Right lobe of liver (tissue), 6 donors: ENCODE data around the gene ZFAND3. TPM values are rescaled to one million over a fixed set of nuclear protein-coding genes. Genes with fewer than 3 reads are reported as not detected.

Experiments
- ATAC-seq, 4 donors: fragments of 200-7000 bp; cut with Tn5 transposase; one replicate each; pipeline ENCODE4 v1.9.1; 2020; ENCODE audit warnings: mild to moderate bottlenecking in 4 of 4, moderate library complexity in 4 of 4
- DNase-seq, 3 donors: peaks; one replicate each; pipeline ENCODE4 v3.0.0-alpha.2; 2020
- H3K27ac ChIP-seq, 3 donors: fragments of 200-600 bp; one replicate each; pipeline ENCODE4 v1.8.0; 2022
- H3K27me3 ChIP-seq, 2 donors: fragments of 200-600 bp; one replicate each; pipeline ENCODE4 v1.8.0; 2022
- H3K36me3 ChIP-seq, 4 donors: fragments of 200-600 bp; sonication (generic) in 1 of 4; one replicate each; pipeline versions ENCODE4 v1.5.1 to v1.8.0; 2017 to 2022; ENCODE audit warnings: control low read depth in 1 of 4
- H3K4me1 ChIP-seq, 4 donors: fragments of 200-600 bp; sonication (generic) in 1 of 4; one replicate each; pipeline versions ENCODE4 v1.5.1 to v1.8.0; 2017 to 2022; ENCODE audit warnings: control low read depth in 1 of 4
- H3K4me3 ChIP-seq, 3 donors: fragments of 200-600 bp; one replicate each; pipeline ENCODE4 v1.8.0; 2022
- H3K9me3 ChIP-seq, 4 donors: fragments of 200-600 bp; sonication (generic) in 1 of 4; one replicate each; pipeline versions ENCODE4 v1.5.1 to v1.8.0; 2017 to 2022; ENCODE audit warnings: control low read depth in 1 of 4
- POLR2A ChIP-seq: fragments of 450-650 bp; IDR thresholded peaks from one replicate; pipeline ENCODE4 v1.6.1; 2017; ENCODE audit warnings: antibody characterized with exemption, mild to moderate bottlenecking
- WGBS: methylation state at CpG from one replicate; pipeline ENCODE4 v1.1.6; 2018; ENCODE audit warnings: low coverage, low lambda C conversion rate; ENCODE audit not compliant: insufficient coverage; ENCODE audit errors: missing lambda C conversion rate; 5-methylcytosine and 5-hydroxymethylcytosine counted together
- intact Hi-C, 2 donors: fragments of 100-400 bp; cut with DNase I; formaldehyde crosslinking; loops; one replicate each; pipeline versions ENCODE4 v1.11.2 to v1.14.1; 2022
- total RNA-seq, 6 experiments: library from RNA; depleted of rRNA in 2 of 6; stranded (reverse); fragments of >200 nt in 2 of 6; fragmentation: NEBNext Ultra II Directional in 3 of 6; extraction: Animal tissue kit (Norgen Biotek cat#: 25700) in 3 of 6; gene quantifications; one replicate each; pipeline versions ENCODE4 v1.1.0 to v1.2.4, GENCODE V29; 2016 to 2023
- TF ChIP-seq, protein P1 (sequence below), 4 donors: fragments of 200-600 bp in 3 of 4; fragments of 450-650 bp in 1 of 4; IDR thresholded peaks; one replicate each; pipeline versions ENCODE4 v1.5.1 to v1.8.0; 2016 to 2022; ENCODE audit warnings: antibody characterized with exemption in 4 of 4, mild to moderate bottlenecking in 2 of 4
- donor health status: DM: no; HTN: yes; CAD: no.
- donor health status: DM: no; HTN: no; CAD: no.
- donor health status: DM: no; HTN: no; CAD: no.
- donor health status: DM: no; HTN: yes; CAD: no.
- donor health status: DM: no; HTN: yes; CAD: no.

The ZFAND3 gene
- total RNA-seq, 6 experiments from 2014 or later, result 43.1 to 66.5 (median 53.2) TPM

GRCh38 chr6:38077488-38078030 is 258.0 kb downstream of the ZFAND3 start:
- Histone ChIP-seq H3K27me3 (no peaks in the 10 kb centered on the region), H3K9me3 (no peaks in the 10 kb centered on the region), H3K4me3 (no peak overlapping the region), H3K27ac (no peak overlapping the region), H3K36me3 (peaks cover 0 to 3% (median 0%) of the 10 kb centered on the region in 4 donors), H3K4me1 (peaks cover 0 to 22% (median 9%) of the 10 kb centered on the region in 4 donors)
- TF ChIP-seq, protein P1, sequence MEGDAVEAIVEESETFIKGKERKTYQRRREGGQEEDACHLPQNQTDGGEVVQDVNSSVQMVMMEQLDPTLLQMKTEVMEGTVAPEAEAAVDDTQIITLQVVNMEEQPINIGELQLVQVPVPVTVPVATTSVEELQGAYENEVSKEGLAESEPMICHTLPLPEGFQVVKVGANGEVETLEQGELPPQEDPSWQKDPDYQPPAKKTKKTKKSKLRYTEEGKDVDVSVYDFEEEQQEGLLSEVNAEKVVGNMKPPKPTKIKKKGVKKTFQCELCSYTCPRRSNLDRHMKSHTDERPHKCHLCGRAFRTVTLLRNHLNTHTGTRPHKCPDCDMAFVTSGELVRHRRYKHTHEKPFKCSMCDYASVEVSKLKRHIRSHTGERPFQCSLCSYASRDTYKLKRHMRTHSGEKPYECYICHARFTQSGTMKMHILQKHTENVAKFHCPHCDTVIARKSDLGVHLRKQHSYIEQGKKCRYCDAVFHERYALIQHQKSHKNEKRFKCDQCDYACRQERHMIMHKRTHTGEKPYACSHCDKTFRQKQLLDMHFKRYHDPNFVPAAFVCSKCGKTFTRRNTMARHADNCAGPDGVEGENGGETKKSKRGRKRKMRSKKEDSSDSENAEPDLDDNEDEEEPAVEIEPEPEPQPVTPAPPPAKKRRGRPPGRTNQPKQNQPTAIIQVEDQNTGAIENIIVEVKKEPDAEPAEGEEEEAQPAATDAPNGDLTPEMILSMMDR (IDR thresholded peaks at IDR 0.05), result no peak
- TF ChIP-seq POLR2A, result no peak
- intact Hi-C loops, result no loop called here
- no peak for DNase-seq
- WGBS, result 67% methylated on average over 4 of the region's 4 CpGs
- ATAC-seq, result no peak

DNA sequence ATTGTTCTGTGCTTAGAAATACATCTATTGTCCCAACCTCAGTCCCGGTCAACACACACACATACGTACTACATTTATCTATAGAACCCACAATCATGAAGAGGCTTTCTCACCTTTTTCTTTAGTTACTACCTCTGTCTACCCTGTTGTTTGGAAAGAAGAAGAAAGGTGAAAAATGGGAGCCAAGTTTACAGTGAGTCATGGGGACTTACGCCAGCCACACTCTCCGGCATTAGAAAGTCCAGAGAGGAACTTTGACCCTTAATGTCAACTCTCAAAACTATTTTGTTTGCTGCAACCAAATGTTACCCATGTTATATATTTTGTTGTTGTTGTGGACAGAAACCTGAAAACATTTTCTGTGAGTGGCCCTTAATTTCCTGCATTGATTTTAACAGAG is 259.1 kb downstream of the ZFAND3 start:
- 62% methylated on average over 4 of the region's 4 CpGs for WGBS
- DNase-seq (peak in 2 of 3 donors; percentile 27 to 48), ATAC-seq (peak; percentile 87 to 89 (median 87))
- Histone ChIP-seq H3K27ac (peak overlapping the region; percentile 24 to 44 (median 33)), H3K36me3 (peaks cover 0 to 13% (median 0%) of the 10 kb centered on the region in 4 donors), H3K4me3 (no peak overlapping the region), H3K4me1 (peaks cover 0 to 22% (median 9%) of the 10 kb centered on the region in 4 donors), H3K27me3 (no peaks in the 10 kb centered on the region), H3K9me3 (no peaks in the 10 kb centered on the region)
- TF ChIP-seq, protein P1 (IDR thresholded peaks at IDR 0.05), result no peak
- no peak for TF ChIP-seq POLR2A
- intact Hi-C loops, result no loop called here

- Histone ChIP-seq H3K27me3 (no peaks in the 10 kb centered on the region), H3K4me1 (peaks cover 0 to 22% (median 9%) of the 10 kb centered on the region in 4 donors), H3K27ac (peak overlapping the region; percentile 24 to 44 (median 33)), H3K36me3 (peaks cover 0 to 13% (median 0%) of the 10 kb centered on the region in 4 donors), H3K4me3 (no peak overlapping the region), H3K9me3 (no peaks in the 10 kb centered on the region)
- DNase-seq (no peak), ATAC-seq (peak in 3 of 4 donors; percentile 15 to 49 (median 20))
- intact Hi-C loops, result no loop called here
- no peak for TF ChIP-seq POLR2A
- TF ChIP-seq, protein P1 (IDR thresholded peaks at IDR 0.05), result no peak
- WGBS, result 89% methylated on average over 1 of the region's 1 CpG
Measured at GRCh38 chr6:38079107-38079506, 259.6 kb downstream of the ZFAND3 start.

GRCh38 chr6:38079537-38079936 is 260.0 kb downstream of the ZFAND3 start:
- peak; percentile 43 to 80 (median 70) for ATAC-seq
- Histone ChIP-seq H3K27ac (peak overlapping the region; percentile 24 to 44 (median 33)), H3K4me1 (peaks cover 0 to 22% (median 9%) of the 10 kb centered on the region in 4 donors), H3K4me3 (no peak overlapping the region), H3K9me3 (no peaks in the 10 kb centered on the region), H3K36me3 (peaks cover 0 to 13% (median 0%) of the 10 kb centered on the region in 4 donors), H3K27me3 (no peaks in the 10 kb centered on the region)
- DNase-seq, result no peak
- intact Hi-C loops, result no loop called here
- TF ChIP-seq, protein P1 (IDR thresholded peaks at IDR 0.05), result no peak
- no peak for TF ChIP-seq POLR2A
- WGBS, result 14% methylated on average over 1 of the region's 1 CpG
